ENCODE data around the gene NQO2. TPM values are rescaled to one million over a fixed set of nuclear protein-coding genes. Genes with fewer than 3 reads are reported as not detected.

The NQO2 gene, protein sequence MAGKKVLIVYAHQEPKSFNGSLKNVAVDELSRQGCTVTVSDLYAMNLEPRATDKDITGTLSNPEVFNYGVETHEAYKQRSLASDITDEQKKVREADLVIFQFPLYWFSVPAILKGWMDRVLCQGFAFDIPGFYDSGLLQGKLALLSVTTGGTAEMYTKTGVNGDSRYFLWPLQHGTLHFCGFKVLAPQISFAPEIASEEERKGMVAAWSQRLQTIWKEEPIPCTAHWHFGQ
- 69.7 to 86.4 TPM (median 79.5 TPM) in 5 replicates for total RNA-seq (2022; extraction: Qiagen RNA extraction; ENCODE audit: low read depth)

DNA sequence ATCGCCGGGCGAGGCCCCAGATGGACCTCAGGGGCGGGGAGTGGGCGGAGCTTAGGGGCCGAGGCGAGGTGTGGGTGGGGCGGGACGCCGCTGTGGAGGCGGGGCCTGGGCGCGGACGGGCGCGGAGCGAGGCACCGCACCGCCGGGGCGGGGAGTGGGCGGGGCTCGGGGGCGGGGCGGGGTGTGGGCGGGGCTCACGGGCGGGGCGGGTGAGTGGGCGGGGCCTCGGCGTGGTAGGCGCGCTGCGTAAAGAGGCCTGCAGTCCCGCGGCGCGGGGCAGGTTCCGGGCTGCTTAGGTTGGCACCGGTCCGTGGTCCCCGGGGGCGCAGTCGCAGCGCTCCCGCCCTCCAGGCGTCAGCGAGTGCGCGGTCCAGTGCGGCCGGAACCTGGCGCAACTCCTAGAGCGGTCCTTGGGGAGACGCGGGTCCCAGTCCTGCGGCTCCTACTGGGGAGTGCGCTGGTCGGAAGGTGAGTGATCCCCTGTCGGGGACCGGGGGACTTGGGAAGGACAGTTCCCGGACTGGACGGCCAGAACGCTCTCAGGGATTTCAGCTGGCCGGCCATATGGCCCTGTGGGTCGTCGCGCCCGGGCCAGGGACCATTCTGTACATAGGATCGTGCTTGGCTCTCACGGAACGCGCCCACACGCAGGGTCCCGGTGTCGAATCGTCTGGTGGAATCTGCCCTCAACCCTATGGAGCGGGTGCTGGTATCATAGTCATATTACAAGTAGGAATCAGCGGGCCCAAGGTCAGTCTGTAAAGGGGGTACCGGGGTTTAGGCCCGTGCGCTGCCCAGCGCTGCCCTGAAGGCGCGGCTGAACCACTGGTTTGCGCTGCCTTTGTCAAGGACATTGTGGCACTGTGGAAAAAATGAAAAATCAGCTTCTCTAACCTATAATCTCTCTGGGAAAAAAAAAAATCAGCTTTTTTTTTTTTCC is at the start of gene NQO2:
NQO2 (plus strand) TSS at position 277 of the 940 bp plus-strand sequence. CDS start 6,659 bp downstream, outside the sequence.

DNA sequence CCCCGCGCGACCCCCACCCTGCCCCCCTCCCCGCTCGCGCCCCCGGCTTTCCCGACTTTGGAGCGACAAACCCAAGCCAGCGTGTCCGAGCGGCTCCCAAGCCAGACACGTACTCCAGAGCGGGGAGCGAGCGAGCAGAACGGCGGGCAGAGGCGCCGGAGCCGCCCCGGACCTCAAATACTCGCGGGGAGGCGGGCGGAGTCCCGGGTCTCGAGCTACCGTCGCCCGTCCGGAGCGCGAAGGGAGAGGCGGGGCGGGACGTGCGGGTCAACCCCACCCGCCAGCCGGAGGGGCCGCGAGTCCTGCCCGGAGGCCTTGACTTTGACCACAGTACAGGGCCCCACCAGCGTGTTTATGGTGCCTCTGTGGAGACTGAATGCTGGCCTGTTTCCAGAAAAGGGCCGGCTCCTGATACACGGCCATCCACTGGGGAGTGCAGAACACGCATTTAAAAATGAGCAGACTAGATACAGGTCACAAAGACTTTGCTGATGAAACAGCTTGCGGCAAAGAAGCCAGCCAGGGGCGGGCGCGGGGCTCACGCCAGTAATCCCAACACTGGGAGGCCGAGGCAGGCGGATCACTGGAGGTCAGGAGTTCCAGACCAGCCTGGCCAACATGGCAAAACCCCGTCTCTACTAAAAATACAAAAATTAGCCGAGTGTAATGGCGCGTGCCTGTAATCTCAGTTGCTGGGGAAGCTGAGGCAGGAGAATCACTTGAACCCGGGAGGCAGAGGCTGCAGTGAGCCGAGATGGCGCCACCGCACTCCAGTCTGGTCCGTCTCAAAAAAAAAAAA is 28.1 kb upstream of the NQO2 start, which contains the start of gene SERPINB6:
SERPINB6 (minus strand) TSS at position 148 of the 799 bp plus-strand sequence. CDS start 12,235 bp downstream, outside the sequence.

DNA sequence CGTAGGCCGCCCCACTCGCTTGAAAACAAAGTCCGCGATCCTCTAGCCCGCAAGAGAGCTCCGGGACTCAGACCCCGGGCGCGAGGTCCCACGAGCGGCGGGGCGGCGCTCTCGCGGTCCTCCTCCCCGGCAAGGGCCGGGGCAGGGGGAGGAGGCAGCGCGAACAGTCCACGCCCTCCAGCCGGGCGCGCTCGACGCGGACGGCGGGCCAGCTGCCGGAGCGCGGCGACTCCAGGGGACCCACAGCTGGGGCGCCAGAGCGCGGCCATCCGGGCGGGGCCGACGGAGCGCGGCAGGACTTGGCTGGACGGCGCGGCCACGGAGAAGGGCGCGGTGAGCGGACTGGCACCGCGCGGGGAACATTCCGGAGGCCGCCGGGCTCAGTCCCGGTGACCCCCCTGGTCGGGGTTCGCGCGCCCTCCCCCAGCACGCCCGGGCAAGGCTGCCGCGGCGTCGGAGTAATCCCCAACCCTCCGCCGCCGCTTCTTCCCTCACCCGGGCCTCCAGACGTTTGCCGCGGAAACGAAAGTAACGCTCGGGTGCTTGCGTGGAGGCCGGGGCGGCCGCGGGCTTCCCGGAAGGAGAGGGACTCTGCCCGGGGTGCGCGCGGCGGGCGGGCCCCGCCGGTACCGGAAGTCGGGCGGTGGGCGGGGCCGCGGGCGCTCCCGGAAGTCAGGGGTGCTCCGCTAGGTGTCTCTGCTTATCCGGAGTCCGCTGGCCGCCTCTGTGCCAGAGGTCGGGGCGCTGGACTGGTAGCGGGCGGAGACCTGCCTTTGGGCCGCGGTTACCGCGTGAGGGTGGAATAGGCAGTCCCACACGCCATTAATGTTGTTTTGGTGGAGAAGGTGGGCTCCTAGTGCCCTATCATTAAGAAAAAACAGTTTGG is 68.9 kb downstream of the NQO2 start, which contains the start of gene RIPK1:
RIPK1 (plus strand) TSS at position 166 of the 886 bp plus-strand sequence. CDS start 8,330 bp downstream, outside the sequence.

Other genes starting within 250 kb of the NQO2 start
- 0.12 to 0.19 TPM (median 0.14 TPM) in 5 replicates for gene MYLK4, start 249.0 kb upstream of the NQO2 start, total RNA-seq (2022; extraction: Qiagen RNA extraction; ENCODE audit: low read depth)
- 37.3 to 44.9 TPM (median 40.5 TPM) in 5 replicates for gene WRNIP1, start 234.5 kb upstream of the NQO2 start, total RNA-seq (2022; extraction: Qiagen RNA extraction; ENCODE audit: low read depth)
- 48.6 to 58.3 TPM (median 51.7 TPM) in 5 replicates for gene SERPINB1, start 158.0 kb upstream of the NQO2 start, total RNA-seq (2022; extraction: Qiagen RNA extraction; ENCODE audit: low read depth)
- gene SERPINB9, start 96.6 kb upstream of the NQO2 start, total RNA-seq (2022; extraction: Qiagen RNA extraction; ENCODE audit: low read depth) = 9.8 to 16.9 TPM (median 14.9 TPM) in 5 replicates
- 133 to 147 TPM (median 141 TPM) in 5 replicates for gene SERPINB6, start 28.3 kb upstream of the NQO2 start, total RNA-seq (2022; extraction: Qiagen RNA extraction; ENCODE audit: low read depth)
- gene RIPK1, start 68.6 kb downstream of the NQO2 start, total RNA-seq (2022; extraction: Qiagen RNA extraction; ENCODE audit: low read depth) = 12.7 to 14.6 TPM (median 13.0 TPM) in 5 replicates
- 16.3 to 29.4 TPM (median 23.3 TPM) in 5 replicates for gene BPHL, start 118.8 kb downstream of the NQO2 start, total RNA-seq (2022; extraction: Qiagen RNA extraction; ENCODE audit: low read depth)
- gene TUBB2A, start 157.7 kb downstream of the NQO2 start, total RNA-seq (2022; extraction: Qiagen RNA extraction; ENCODE audit: low read depth) = 72.7 to 86.8 TPM (median 76.4 TPM) in 5 replicates
- 11.3 to 14.6 TPM (median 13.3 TPM) in 5 replicates for gene TUBB2B, start 227.8 kb downstream of the NQO2 start, total RNA-seq (2022; extraction: Qiagen RNA extraction; ENCODE audit: low read depth)

All from A549 treated with DMSO at 1 μM for 4 hours (cell line).